NCI-H774 (cell line): ENCODE results near the gene TPRA1.

Experiments used
- DNase-seq: peaks from one replicate; lab custom pipeline; 2025; lab: John Stamatoyannopoulos, UW

Gene TPRA1

GRCh38 chr3:127590593-127591465 lies at the start of gene TPRA1:
Gene TPRA1, minus strand, starts transcription at chr3:127590733. Its CDS starts 10,587 bp downstream, at chr3:127580146.
- DNase-seq: peak; percentile 92

GRCh38 chr3:127640042-127640355 lies 49.5 kb upstream of the TPRA1 start:
- DNase-seq: no peak

GRCh38 chr3:127639173-127640041 lies 48.9 kb upstream of the TPRA1 start:
- no peak for DNase-seq

- DNase-seq: no peak
Observed at GRCh38 chr3:127637971-127638370, 47.4 kb upstream of the TPRA1 start.

- DNase-seq: no peak
Observed at GRCh38 chr3:127637546-127637945, 47.0 kb upstream of the TPRA1 start.

- no peak for DNase-seq
Observed at GRCh38 chr3:127634653-127635052, 44.1 kb upstream of the TPRA1 start.

- DNase-seq: no peak
Observed at GRCh38 chr3:127632035-127632820, 41.7 kb upstream of the TPRA1 start.

GRCh38 chr3:127630811-127631714 lies 40.5 kb upstream of the TPRA1 start:
- DNase-seq: peak; percentile 1

- DNase-seq: peak; percentile 7
Observed at GRCh38 chr3:127629467-127630403, 39.2 kb upstream of the TPRA1 start.

GRCh38 chr3:127628788-127629466 lies 38.4 kb upstream of the TPRA1 start, which contains the start of gene PODXL2:
Gene PODXL2, plus strand, starts transcription at chr3:127629185. Its CDS starts 35 bp downstream, at chr3:127629220.
- DNase-seq: peak; percentile 77

- DNase-seq: no peak
Observed at GRCh38 chr3:127628426-127628787, 37.9 kb upstream of the TPRA1 start.

GRCh38 chr3:127625821-127626220 lies 35.3 kb upstream of the TPRA1 start:
- no peak for DNase-seq

- DNase-seq: no peak
Observed at GRCh38 chr3:127624063-127624462, 33.5 kb upstream of the TPRA1 start.

- no peak for DNase-seq
Observed at GRCh38 chr3:127622772-127623576, 32.4 kb upstream of the TPRA1 start.

GRCh38 chr3:127622031-127622430 lies 31.5 kb upstream of the TPRA1 start:
- DNase-seq: no peak

GRCh38 chr3:127620637-127621375 lies 30.3 kb upstream of the TPRA1 start:
- DNase-seq: no peak

GRCh38 chr3:127618891-127619290 lies 28.4 kb upstream of the TPRA1 start:
- DNase-seq: no peak
